ENCODE results near the gene GPLD1.
A peak's percentile ranks its signal among the peaks of the same experiment; 100 is the strongest.
"Not testable (repeated sequence)": the region's sequence is repeated elsewhere in the genome, so short reads cannot be mapped to it uniquely, and the experiment has no call there.

Gene GPLD1

GRCh38 chr6:24414531-24414930 is 74.8 kb downstream of the GPLD1 start:
- DNase-seq (ENCODE audit: low read depth) = not testable (repeated sequence)

DNA sequence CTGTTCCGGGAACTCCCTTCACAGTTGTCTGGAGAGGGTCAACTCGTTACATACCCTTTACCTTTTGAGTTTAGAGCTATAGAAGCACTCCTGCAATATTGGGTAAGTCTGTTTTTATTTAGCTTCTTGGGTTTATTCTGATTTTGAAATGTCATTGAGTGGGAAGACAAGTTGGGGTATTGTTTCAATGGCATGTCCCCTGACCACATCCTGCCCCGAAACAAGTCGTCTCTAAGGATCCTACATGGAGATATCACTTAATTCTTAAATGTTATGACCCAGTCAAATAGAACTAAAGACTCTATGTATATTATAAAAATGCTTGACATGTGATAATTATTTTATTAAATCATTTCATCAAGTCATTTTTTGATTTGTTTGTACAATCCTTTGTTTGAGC is 77.1 kb downstream of the GPLD1 start:
- DNase-seq (ENCODE audit: low read depth) = no peak

DNA sequence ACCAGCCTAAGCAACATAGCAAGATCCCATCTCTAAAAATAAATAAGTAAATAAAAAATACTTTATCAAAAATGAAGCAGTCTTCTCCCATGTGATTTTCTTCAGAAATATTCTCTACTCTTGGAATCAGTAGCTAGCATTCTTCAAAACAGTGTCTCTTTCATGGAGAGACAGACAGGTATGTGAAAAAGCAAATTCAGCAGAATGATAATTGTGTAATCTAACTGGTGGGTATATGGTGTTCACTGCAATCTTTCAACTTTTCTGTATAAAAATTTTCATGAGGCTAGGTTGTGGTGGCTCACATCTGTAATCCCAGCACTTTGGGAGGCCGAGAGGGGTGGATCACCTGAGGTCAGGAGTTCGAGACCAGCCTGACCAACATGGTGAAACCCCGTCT is 78.8 kb downstream of the GPLD1 start:
- DNase-seq (ENCODE audit: low read depth) = no peak

DNA sequence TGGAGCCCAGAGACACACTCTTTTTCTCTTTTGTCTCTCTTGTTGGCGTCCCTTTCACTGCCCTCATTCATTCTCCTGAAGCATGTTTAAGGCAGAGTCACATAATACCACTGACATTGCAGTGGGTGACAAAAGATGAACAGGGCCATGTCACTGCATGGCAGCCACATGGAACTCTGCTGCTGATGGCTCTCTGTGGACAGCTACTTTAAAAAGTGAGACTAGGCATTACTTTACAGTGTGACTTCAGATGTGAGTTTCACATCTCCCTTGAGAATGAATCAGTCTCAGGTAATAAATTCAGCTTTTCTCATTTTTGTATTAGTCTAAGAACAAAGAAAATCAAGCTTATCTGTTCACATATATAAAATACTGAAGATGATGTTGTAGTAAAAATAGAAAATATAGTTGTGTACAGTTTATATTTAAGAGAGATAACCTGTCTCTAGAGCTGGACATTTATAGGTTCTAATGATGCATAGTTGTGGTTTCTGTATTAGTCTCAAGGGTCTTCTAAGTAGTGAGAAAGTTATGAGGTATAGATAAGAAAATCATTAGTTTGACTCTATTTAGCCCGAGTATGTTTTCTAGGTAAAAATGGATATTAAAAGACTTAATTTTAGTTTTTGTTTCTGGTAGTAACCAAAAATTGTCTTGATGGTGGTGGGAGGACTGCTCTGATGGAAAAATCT is 80.5 kb downstream of the GPLD1 start:
- DNase-seq (ENCODE audit: low read depth) = no peak

DNA sequence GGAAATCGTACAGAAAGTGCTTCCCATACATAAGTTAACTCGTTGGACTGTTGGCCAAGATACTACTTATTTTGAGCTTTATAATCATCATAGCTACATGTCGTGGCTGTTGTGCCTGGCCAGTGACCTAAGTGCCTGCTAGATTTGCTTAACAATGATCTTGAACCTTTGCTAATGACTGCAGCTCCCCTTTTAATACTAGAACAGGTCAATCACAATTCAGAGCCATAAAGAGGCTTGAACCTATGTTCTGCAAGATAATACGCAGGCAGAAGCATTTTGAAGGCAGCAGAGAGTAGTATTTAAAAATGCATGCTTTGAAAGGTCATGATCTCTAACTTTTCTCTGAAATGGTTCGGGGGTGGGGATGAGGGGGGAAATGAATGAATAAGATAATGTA is 84.1 kb downstream of the GPLD1 start:
- DNase-seq (ENCODE audit: low read depth) = no peak

DNA sequence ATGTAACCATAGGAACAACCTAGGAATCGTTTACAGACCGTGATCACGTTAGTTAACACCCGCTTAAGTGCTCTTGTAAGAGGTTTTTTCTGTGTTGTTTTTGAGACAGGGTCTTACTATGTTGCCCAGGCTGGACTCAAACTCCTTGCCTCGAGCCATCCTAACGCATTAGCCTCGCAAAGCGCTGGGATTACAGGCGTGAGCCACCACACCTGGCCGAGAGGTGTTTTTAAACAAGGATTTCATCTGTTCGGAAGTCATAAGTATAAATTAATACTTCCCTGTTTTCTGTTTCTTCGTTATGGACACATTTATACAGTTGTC is 85.9 kb downstream of the GPLD1 start:
- DNase-seq (ENCODE audit: low read depth) = no peak

DNA sequence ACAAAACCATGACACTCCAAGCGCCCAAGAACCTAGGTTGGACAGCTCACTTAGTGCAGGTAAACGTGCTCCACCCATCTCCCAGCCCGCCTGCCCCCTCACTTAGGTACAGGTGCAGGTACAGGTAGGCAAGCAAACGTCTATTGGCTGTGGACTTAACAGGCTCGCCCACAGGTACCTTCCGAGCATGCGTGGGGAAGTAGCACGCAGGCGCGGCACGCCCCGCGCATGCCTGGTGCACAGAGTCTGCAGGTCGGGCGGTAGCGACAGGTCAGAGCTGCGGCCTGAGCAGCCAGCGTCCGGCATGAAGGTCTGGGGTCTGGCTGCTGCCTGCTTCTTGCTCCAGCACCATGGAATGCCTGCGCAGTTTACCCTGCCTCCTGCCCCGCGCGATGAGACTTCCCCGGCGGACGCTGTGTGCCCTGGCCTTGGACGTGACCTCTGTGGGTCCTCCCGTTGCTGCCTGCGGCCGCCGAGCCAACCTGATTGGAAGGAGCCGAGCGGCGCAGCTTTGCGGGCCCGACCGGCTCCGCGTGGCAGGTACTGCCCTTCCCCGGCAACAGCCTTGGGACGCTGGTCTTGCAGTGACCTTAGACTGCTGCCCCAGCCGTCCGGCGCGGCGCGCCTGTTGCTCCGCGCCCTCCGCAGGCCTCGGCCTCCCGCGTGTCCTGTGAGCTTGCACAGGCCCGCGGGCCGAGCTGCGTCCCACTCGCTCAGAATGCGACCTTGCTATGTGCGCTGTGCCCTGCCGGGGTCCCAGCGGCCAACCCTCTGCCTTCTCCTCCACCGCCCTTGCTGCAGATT is 86.5 kb downstream of the GPLD1 start, which contains the start of gene MRS2:
Gene MRS2 (plus strand): TSS at position 240 of the 804 bp plus-strand sequence. CDS start 111 bp downstream, at position 351.
- peak; percentile 71 for DNase-seq (ENCODE audit: low read depth)

- no peak for DNase-seq (ENCODE audit: low read depth)
Observed at GRCh38 chr6:24401458-24401857, 87.9 kb downstream of the GPLD1 start.

GRCh38 chr6:24400045-24401039 is 89.0 kb downstream of the GPLD1 start:
- DNase-seq (ENCODE audit: low read depth) = not testable (repeated sequence)

GRCh38 chr6:24397631-24398030 is 91.7 kb downstream of the GPLD1 start:
- no peak for DNase-seq (ENCODE audit: low read depth)

DNA sequence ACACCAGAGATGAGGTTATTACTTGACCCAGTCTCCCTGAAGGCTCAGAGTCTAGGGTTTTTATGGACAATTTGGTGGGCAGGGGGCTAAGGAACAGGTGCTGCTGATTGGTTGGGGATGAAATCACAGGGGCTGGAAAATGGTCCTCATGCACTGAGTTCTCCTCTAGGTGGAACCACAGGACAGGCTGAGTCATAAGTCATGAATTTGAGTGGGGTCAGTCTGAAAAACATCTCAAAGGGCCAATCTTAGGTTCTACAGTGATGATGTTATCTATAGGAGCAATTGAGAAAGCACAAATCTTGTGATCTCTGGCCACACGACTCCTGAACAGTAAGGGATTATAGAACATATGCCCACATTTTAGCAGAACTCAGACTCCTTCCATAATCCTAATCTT is 92.6 kb downstream of the GPLD1 start:
- no peak for DNase-seq (ENCODE audit: low read depth)

- DNase-seq (ENCODE audit: low read depth) = no peak
Observed at GRCh38 chr6:24394780-24395437, 94.5 kb downstream of the GPLD1 start.

DNA sequence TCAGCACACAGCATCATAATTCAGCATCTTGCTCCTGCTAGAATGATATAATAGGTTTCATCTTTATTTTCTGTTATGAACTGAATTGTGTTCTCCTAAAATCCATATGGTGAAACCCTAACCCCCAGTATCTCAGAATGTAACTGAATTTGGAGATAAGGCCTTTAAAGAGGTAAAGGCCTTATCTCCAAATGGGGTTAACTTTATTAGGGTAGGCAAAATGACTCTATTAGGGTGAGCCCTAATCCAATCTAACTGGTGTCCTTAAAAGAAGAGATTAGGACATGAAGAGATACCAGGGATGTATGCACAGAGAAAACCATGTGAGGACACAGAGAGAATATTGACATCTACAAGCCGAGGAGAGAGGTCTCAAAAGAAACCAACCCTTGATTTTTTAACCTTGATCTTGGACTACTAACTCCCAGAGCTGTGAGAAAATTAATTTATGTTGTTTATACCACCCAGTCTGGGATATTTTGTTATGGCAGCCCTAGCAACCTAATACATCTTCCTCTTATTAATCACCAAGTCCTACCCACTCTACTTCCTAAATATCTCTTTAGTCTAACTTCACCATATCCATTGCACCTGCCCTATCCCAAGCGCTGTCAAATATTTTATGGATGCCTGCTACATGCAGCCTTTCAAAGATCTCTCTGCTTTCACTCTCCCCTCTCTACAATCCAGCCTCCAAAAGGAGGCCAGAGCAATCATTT is 95.2 kb downstream of the GPLD1 start:
- no peak for DNase-seq (ENCODE audit: low read depth)

DNA sequence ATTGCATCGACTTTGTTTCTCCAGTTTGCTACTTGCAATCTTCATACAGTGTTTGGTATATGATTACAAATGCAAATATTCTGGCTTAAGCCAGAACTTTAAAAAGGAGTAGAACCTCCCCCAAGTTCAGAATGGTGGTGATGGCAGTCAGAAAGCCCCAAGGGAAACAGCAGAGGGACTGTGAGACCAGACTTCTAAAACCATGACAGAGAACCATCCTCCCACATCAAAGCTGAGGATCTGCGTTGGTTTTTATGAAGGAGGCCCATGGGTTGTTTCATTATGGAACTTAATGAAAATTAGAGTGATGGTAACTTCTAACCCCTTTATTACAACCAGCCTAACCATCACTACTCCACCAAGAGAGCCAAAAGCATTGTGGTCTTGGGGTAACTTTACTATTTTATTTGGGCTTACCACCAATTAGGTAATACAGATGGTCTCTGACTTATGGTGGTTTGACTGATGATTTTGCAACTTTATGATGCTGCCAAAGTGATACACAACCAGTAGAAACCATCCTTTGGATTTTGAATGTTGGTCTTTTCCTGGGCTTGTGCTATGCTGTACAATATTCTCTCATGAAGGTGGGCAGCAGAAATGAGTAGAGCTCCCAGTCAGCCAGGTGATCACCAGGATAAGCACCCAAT is 97.5 kb downstream of the GPLD1 start:
- no peak for DNase-seq (ENCODE audit: low read depth)

DNA sequence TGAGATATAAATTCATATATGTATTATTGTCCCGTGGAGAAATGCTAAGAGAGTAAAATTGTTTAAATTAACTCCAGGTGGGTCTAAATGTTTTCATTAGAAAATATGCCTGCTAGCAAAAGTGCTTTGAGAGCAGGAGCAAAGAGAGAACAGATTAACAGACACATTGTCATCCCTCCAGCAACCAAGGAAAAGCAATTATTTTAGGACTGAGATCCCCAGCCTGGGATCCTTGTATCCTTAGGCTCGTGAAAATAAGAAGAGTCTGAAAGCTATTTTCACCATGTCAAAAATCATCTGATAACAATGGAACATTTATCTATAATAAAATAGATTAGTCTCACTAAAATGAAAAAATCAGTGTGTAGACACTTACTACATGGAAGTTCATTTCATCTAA is 98.2 kb downstream of the GPLD1 start:
- no peak for DNase-seq (ENCODE audit: low read depth)

- no peak for DNase-seq (ENCODE audit: low read depth)
Observed at GRCh38 chr6:24387818-24388217, 101.6 kb downstream of the GPLD1 start.

DNA sequence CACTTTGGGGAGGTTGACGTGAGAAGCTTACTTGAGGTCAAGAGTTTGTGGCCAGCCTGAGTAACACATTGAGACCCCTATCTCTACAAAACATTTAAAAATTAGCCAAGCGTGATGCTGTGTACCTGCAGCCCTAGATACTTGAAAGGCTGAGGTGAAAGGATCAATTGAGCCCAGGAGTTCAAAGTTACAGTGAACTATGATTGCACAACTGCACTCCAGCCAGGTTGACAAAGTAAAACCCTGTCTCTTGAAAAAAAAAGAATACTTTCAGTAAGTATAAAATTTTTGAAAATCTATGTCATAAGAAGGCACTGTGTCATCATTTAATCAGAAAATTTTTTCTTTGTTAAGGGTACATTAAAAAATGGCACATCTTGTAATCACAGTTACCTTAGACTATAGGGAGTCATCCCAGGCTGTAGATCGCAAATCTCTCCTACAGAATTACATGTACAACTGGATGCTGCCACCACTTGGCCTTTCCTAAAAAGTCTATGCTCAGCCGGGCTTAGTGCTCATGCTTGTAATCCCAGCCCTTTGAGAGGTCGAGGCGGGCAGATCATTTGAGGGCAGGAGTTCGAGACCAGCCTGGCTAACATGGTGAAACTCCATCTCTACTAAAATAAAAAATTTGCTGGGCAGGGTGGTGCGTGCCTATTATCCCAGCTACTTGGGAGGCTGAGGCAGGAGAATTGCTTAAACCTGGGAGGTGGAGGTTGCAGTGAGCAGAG is 103.7 kb downstream of the GPLD1 start:
- DNase-seq (ENCODE audit: low read depth) = no peak

GRCh38 chr6:24384369-24385130 is 104.8 kb downstream of the GPLD1 start:
- DNase-seq (ENCODE audit: low read depth) = not testable (repeated sequence)

DNA sequence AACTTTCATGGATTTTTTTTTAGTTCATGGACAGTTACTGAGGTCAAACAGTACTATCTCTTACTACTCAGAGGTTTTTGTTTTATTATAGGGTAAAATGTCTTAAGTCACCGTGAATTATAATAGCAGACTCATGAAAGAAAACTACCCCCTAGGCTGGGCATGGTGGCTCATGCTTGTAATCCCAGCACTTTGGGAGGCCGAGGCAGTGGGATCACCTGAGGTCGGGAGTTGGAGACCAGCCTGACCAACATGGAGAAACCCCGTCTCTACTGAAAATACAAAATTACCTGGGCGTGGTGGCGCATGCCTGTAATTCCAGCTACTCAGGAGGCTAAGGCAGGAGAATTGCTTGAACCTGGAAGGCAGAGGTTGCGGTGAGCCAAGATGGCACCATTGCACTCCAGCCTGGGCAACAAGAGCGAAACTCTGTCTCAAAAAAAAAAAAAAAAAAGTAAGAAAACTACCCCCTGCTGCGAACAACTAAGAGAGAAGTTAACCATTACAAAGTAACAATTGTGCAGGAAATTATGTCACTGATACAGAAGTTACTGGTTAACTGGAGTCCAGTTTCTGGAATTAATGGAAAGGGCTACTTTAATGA is 106.4 kb downstream of the GPLD1 start:
- DNase-seq (ENCODE audit: low read depth) = not testable (repeated sequence)

Data from activated T-helper 1 cell treated with Interleukin-2 at 50 U/mL for 16 hours (primary cell).